ENCODE data around the gene LRRC4B.

GRCh38 chr19:50562996-50563395, 5.2 kb downstream of the LRRC4B start:
- TF ChIP-seq CTCF (IDR thresholded peaks at IDR 0.05) (no peak), POLR2AphosphoS5 (IDR thresholded peaks at IDR 0.05) (no peak), EP300 (IDR thresholded peaks at IDR 0.05) (no peak)

Measured in upper lobe of left lung (tissue), 4 donors.